GM12801 (cell line): ENCODE measurements around the gene ABHD11.

Experiments used
- CTCF ChIP-seq: IDR thresholded peaks from one replicate; pipeline ENCODE4 v1.5.1; 2011; ENCODE audit warnings: control low read depth; ENCODE audit not compliant: insufficient read length; ENCODE audit errors: extremely low read depth

The ABHD11 gene

GRCh38 chr7:73712773-73713172 is 25.8 kb downstream of the ABHD11 start:
- no peak for TF ChIP-seq CTCF

GRCh38 chr7:73708961-73709549 is 29.5 kb downstream of the ABHD11 start:
- no peak for TF ChIP-seq CTCF

- no peak for TF ChIP-seq CTCF
Observed at GRCh38 chr7:73707045-73707631, 31.5 kb downstream of the ABHD11 start.

GRCh38 chr7:73706126-73707044 is 32.2 kb downstream of the ABHD11 start:
- no peak for TF ChIP-seq CTCF

- TF ChIP-seq CTCF, result no peak
Observed at GRCh38 chr7:73705551-73705920, 33.1 kb downstream of the ABHD11 start.

- no peak for TF ChIP-seq CTCF
Observed at GRCh38 chr7:73704640-73705550, 33.7 kb downstream of the ABHD11 start.
